Adrenal gland (tissue), 12 donors: ENCODE results near the gene CTTN. TPM values are rescaled to one million over a fixed set of nuclear protein-coding genes. Genes with fewer than 3 reads are reported as not detected.
A peak's percentile ranks its signal among the peaks of the same experiment; 100 is the strongest.

Experiments used
- DNase-seq, 7 donors: peaks; one replicate each; pipeline ENCODE4 v3.0.0-alpha.2; 2019 to 2020
- H3K27ac ChIP-seq, 5 donors: fragments of 200-600 bp; sonication (generic) in 4 of 5; 1 replicate in 3 of 5; 2 replicates in 2 of 5; pipeline versions ENCODE4 v1.5.1 to v1.8.0; 2016 to 2020; ENCODE audit warnings: mild to moderate bottlenecking in 1 of 5
- H3K27me3 ChIP-seq: fragments of 200-600 bp; 2 replicates; pipeline ENCODE4 v1.8.0; 2021
- H3K36me3 ChIP-seq, 2 donors: fragments of 200-600 bp; replicated peaks in 1 of 2; 1 replicate in 1 of 2; 2 replicates in 1 of 2; pipeline versions ENCODE4 v1.5.1 to v1.8.0; 2018 to 2022
- H3K4me1 ChIP-seq, 2 donors: fragments of 200-600 bp; replicated peaks in 1 of 2; 1 replicate in 1 of 2; 2 replicates in 1 of 2; pipeline versions ENCODE4 v1.5.1 to v1.8.0; 2018 to 2021
- H3K4me3 ChIP-seq, 4 donors: fragments of 200-600 bp; sonication (generic) in 3 of 4; one replicate each; pipeline ENCODE4 v1.5.1; 2016 to 2018
- H3K9me3 ChIP-seq, 3 donors: fragments of 200-600 bp; sonication (generic) in 1 of 3; replicated peaks in 1 of 3; 1 replicate in 2 of 3; 2 replicates in 1 of 3; pipeline versions ENCODE4 v1.5.1 to v1.8.0; 2016 to 2021
- POLR2A ChIP-seq, 2 donors: fragments of 450-650 bp; IDR thresholded peaks; one replicate each; pipeline ENCODE4 v1.6.1; 2017; ENCODE audit warnings: antibody characterized with exemption in 2 of 2, mild to moderate bottlenecking in 2 of 2, moderate library complexity in 1 of 2
- WGBS, 4 donors: extraction: QIAGEN DNeasy Blood & Tissue Kit in 2 of 4; methylation state at CpG; one replicate each; pipeline versions ENCODE4 v1.1.5 to v1.1.7; 2013 to 2017; 5-methylcytosine and 5-hydroxymethylcytosine counted together
- intact Hi-C, 2 donors: fragments of 100-400 bp; cut with DNase I; formaldehyde crosslinking; loops; one replicate each; pipeline versions ENCODE4 v1.14.1 to v1.15.0; 2022 to 2023
- polyA plus RNA-seq, 3 donors: library from polyadenylated mRNA; stranded (reverse); fragments of 200-250 nt in 2 of 3; fragments of 350-450 nt in 1 of 3; fragmentation: Illumina TruSeq in 1 of 3; extraction: RNeasy Lipid Tissue Mini Kit (QIAGEN cat#74804) in 1 of 3; gene quantifications; one replicate each; pipeline ENCODE4 v1.2.3, GENCODE V29; 2013 to 2014
- total RNA-seq, 9 donors: library from RNA; depleted of rRNA in 4 of 9; stranded (reverse); fragments of >200 nt in 4 of 9; fragments of 120-200 nt in 1 of 9; fragmentation: NEBNext Ultra II Directional in 1 of 9; extraction: Animal tissue kit (Norgen Biotek cat#: 25700) in 1 of 9; gene quantifications; one replicate each; pipeline versions ENCODE4 v1.1.0 to v1.2.4, GENCODE V29; 2013 to 2023
- TF ChIP-seq, protein P1 (sequence below), 6 experiments: fragments of 450-650 bp in 4 of 6; fragments of 200-600 bp in 2 of 6; sonication (generic) in 1 of 6; IDR thresholded peaks; 1 replicate in 5 of 6; 2 replicates in 1 of 6; pipeline versions ENCODE4 v1.5.1 to v1.8.0; 2016 to 2021; ENCODE audit warnings: antibody characterized with exemption in 6 of 6, mild to moderate bottlenecking in 2 of 6, moderate library complexity in 1 of 6
- donor health status: healthy with polysubstance abuse.
- donor health status: Bipolar disorder and iron deficiency.
- donor health status: DM: yes; HTN: yes; CAD: no.
- donor health status: DM: no; HTN: no; CAD: no.
- donor health status: DM: no; HTN: no; CAD: no.
- donor health status: DM: yes; HTN: yes; CAD: no.

The CTTN gene
- total and polyA plus RNA-seq, 12 donors = 157 to 419 (median 266) TPM

DNA sequence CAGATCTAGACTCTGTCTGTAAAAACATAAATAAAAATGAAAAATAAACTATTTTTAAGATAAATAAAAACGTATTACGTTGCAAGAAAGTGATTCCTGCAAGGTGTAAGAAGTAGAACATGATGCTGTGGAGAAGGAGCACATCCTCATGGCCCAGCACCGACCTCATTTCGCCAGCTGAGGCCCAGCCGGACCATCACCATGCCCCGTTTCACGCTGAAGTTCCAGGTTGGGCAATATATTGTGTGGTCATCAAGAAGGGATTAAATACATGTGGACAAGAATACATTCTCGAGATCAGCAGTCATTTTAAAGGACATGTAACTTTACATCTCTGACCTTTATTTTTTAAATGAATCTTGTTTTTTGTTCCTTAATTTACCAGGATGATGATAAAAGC, 20.7 kb upstream of the CTTN start:
- Histone ChIP-seq H3K9me3 (no peaks in the 10 kb centered on the region), H3K36me3 (peaks cover 0 to 51% of the 10 kb centered on the region in 2 donors), H3K27ac (no peak overlapping the region), H3K4me1 (no peaks in the 10 kb centered on the region), H3K27me3 (no peaks in the 10 kb centered on the region), H3K4me3 (no peak overlapping the region)
- intact Hi-C loops = no loop called here
- TF ChIP-seq POLR2A (IDR thresholded peaks at IDR 0.05) = no peak
- WGBS, 4 donors = 91 to 97% (median 93%) methylated on average over 8 of the region's 8 CpGs
- peak in 1 of 7 donors; percentile 27 for DNase-seq

DNA sequence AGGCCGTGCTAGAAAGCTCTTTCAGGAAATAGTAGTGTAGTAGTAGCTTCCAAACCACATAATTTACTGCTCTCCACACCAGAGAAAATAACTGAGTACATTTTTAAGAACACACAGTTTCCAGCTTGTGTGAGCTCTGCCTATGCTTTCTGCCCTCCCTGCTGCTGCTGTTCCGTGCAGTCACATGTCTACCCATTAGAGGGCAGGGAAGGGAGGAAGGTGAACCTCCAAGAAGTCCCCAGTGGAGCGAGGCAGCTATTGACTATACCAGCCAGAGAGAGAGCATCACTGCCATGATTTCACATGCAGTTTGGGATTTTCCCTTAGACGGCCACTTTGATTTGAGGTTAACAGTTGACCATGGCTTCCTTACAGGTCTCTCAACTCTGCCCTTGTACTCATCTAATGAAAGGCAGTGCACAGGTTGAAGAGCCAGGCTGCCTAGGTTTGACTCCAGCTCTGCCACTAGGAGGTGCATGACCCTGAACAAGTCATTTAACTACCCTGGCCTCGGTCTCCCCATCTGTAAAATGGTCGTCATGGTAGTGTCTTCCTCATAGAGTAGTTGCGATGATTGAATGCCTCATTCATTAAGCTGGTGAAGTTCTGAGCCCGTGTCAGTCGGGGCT, 19.7 kb upstream of the CTTN start:
- DNase-seq = peak in 1 of 7 donors; percentile 44
- Histone ChIP-seq H3K27ac (no peak overlapping the region), H3K9me3 (no peaks in the 10 kb centered on the region), H3K36me3 (peaks cover 0 to 43% of the 10 kb centered on the region in 2 donors), H3K27me3 (no peaks in the 10 kb centered on the region), H3K4me3 (no peak overlapping the region), H3K4me1 (peaks cover under 1 to 4% of the 10 kb centered on the region in 2 donors)
- 90 to 93% (median 92%) methylated on average over 7 to 9 of the region's 9 CpGs for WGBS, 4 donors
- intact Hi-C loops = no loop called here
- TF ChIP-seq POLR2A (IDR thresholded peaks at IDR 0.05) = no peak
- TF ChIP-seq, protein P1, sequence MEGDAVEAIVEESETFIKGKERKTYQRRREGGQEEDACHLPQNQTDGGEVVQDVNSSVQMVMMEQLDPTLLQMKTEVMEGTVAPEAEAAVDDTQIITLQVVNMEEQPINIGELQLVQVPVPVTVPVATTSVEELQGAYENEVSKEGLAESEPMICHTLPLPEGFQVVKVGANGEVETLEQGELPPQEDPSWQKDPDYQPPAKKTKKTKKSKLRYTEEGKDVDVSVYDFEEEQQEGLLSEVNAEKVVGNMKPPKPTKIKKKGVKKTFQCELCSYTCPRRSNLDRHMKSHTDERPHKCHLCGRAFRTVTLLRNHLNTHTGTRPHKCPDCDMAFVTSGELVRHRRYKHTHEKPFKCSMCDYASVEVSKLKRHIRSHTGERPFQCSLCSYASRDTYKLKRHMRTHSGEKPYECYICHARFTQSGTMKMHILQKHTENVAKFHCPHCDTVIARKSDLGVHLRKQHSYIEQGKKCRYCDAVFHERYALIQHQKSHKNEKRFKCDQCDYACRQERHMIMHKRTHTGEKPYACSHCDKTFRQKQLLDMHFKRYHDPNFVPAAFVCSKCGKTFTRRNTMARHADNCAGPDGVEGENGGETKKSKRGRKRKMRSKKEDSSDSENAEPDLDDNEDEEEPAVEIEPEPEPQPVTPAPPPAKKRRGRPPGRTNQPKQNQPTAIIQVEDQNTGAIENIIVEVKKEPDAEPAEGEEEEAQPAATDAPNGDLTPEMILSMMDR (IDR thresholded peaks at IDR 0.05) = no peak

GRCh38 chr11:70381350-70381749, 17.0 kb upstream of the CTTN start:
- no peaks in the 10 kb centered on the region for H3K27me3 ChIP-seq
- 93 to 96% (median 94%) methylated on average over 7 to 8 of the region's 8 CpGs for WGBS, 4 donors

GRCh38 chr11:70381872-70382861, 16.2 kb upstream of the CTTN start:
- peaks cover 12 to 16% of the 10 kb centered on the region in 2 donors for H3K4me1 ChIP-seq
- H3K4me3 ChIP-seq = no peak overlapping the region
- TF ChIP-seq, protein P1 (IDR thresholded peaks at IDR 0.05) = peak in 1 of 6 experiments; percentile 15
- TF ChIP-seq POLR2A (IDR thresholded peaks at IDR 0.05) = no peak
- intact Hi-C loops = no loop called here
- no peaks in the 10 kb centered on the region for H3K9me3 ChIP-seq
- H3K27ac ChIP-seq = peak overlapping the region in 2 of 5 donors; percentile 40 to 65
- no peaks in the 10 kb centered on the region for H3K27me3 ChIP-seq
- peaks cover 0 to 22% of the 10 kb centered on the region in 2 donors for H3K36me3 ChIP-seq
- peak in 1 of 7 donors; percentile 42 for DNase-seq
- WGBS, 4 donors = 81 to 84% (median 81%) methylated on average over 12 to 15 of the region's 15 CpGs

More at GRCh38 chr11:70381350-70381749, 17.0 kb upstream of the CTTN start:
- DNase-seq = peak in 1 of 7 donors; percentile 17
- Histone ChIP-seq H3K4me3 (no peak overlapping the region), H3K4me1 (peaks cover 12 to 16% of the 10 kb centered on the region in 2 donors), H3K27ac (peak overlapping the region in 1 of 5 donors; percentile 48), H3K36me3 (peaks cover 0 to 26% of the 10 kb centered on the region in 2 donors), H3K9me3 (no peaks in the 10 kb centered on the region)
- intact Hi-C loops = no loop called here
- TF ChIP-seq, protein P1 (IDR thresholded peaks at IDR 0.05) = no peak
- TF ChIP-seq POLR2A (IDR thresholded peaks at IDR 0.05) = no peak
